ENCODE measurements around the gene PLEKHM3. TPM values are rescaled to one million over a fixed set of nuclear protein-coding genes. Genes with fewer than 3 reads are reported as not detected.

Gene PLEKHM3
- total RNA-seq, 1 experiment from 2014 or later: 2.5 TPM

DNA sequence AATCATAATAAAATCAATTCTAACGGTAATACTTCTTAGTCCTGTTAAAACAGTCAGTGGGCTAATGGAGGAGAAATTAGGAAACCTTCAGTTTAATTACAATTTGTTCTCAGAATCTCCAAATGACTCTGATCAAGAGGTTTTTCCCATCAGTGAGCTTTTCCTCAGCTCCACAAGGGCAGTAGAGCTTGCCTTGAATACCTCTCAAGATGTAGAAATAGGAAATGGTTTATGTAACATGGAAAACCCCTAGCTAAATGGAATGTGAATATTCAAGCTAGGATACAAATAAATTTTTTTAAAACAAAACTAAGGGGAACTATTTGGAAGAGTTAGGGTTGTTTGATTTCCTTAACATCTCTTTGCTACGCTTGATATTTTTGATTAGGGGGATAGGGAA is 87.5 kb downstream of the PLEKHM3 start:
- Histone ChIP-seq H3K4me1 (ENCODE audit: control insufficient read depth, insufficient read depth, low read length) (no peaks in the 10 kb centered on the region), H3K27me3 (ENCODE audit: control insufficient read depth, insufficient read depth, low read length) (no peaks in the 10 kb centered on the region; the same call in 1 of the 2 replicates), H3K36me3 (ENCODE audit: control insufficient read depth, insufficient read depth, low read length) (no peaks in the 10 kb centered on the region), H3K4me3 (ENCODE audit: low read depth in 2 of 2, low read length in 2 of 2) (no peak overlapping the region), H3K27ac (ENCODE audit: low read length) (no peak overlapping the region), H3K9me3 (ENCODE audit: control insufficient read depth, insufficient read depth, low read depth, low read length) (no peaks in the 10 kb centered on the region)
- no TSS peak for BruUV-seq (replicated peaks)
- CTCF ChIA-PET: no interaction called here
- TF ChIP-seq REST (IDR thresholded peaks at IDR 0.05; ENCODE audit: insufficient read depth in 1 of 2, low read depth in 2 of 2, low read length in 1 of 2): no peak
- TF ChIP-seq, protein P1, sequence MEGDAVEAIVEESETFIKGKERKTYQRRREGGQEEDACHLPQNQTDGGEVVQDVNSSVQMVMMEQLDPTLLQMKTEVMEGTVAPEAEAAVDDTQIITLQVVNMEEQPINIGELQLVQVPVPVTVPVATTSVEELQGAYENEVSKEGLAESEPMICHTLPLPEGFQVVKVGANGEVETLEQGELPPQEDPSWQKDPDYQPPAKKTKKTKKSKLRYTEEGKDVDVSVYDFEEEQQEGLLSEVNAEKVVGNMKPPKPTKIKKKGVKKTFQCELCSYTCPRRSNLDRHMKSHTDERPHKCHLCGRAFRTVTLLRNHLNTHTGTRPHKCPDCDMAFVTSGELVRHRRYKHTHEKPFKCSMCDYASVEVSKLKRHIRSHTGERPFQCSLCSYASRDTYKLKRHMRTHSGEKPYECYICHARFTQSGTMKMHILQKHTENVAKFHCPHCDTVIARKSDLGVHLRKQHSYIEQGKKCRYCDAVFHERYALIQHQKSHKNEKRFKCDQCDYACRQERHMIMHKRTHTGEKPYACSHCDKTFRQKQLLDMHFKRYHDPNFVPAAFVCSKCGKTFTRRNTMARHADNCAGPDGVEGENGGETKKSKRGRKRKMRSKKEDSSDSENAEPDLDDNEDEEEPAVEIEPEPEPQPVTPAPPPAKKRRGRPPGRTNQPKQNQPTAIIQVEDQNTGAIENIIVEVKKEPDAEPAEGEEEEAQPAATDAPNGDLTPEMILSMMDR (IDR thresholded peaks at IDR 0.05): no peak
- TF ChIP-seq SIN3A (IDR thresholded peaks at IDR 0.05; ENCODE audit: borderline replicate concordance, insufficient read depth, low read depth, low read length): no peak
- no peak for TF ChIP-seq TCF7L2 (IDR thresholded peaks at IDR 0.05; ENCODE audit: low read depth, low read length)
- no peak for TF ChIP-seq POLR2AphosphoS5 (IDR thresholded peaks at IDR 0.05; ENCODE audit: low read depth, low read length)
- POLR2A ChIA-PET: no interaction called here
- intact Hi-C loops (cut with micrococcal nuclease; ENCODE audit: unreplicated experiment): no loop called here
- in situ Hi-C loops (cut with HindIII; ENCODE audit: low pct_unique_long_range_greater_than_20kb, low sequenced_read_pairs): no loop called here
- ATAC-seq (no peak), DNase-seq (ENCODE audit: low read depth, low spot score) (no peak)

- ChIA-PET POLR2A (no interaction called here), CTCF (no interaction called here)
- no peaks in the 10 kb centered on the region for H3K9me3 ChIP-seq (ENCODE audit: control insufficient read depth, insufficient read depth, low read depth, low read length)
- no peak overlapping the region for H3K27ac ChIP-seq (ENCODE audit: low read length)
- ATAC-seq (no peak), DNase-seq (ENCODE audit: low read depth, low spot score) (no peak)
- in situ Hi-C loops (cut with HindIII; ENCODE audit: low pct_unique_long_range_greater_than_20kb, low sequenced_read_pairs): no loop called here
- H3K27me3 ChIP-seq (ENCODE audit: control insufficient read depth, insufficient read depth, low read length): no peaks in the 10 kb centered on the region; the same call in 1 of the 2 replicates
- no peaks in the 10 kb centered on the region for H3K4me1 ChIP-seq (ENCODE audit: control insufficient read depth, insufficient read depth, low read length)
- no peak overlapping the region for H3K4me3 ChIP-seq (ENCODE audit: low read depth in 2 of 2, low read length in 2 of 2)
- no peak for TF ChIP-seq POLR2AphosphoS5 (IDR thresholded peaks at IDR 0.05; ENCODE audit: low read depth, low read length)
- no peak for TF ChIP-seq TCF7L2 (IDR thresholded peaks at IDR 0.05; ENCODE audit: low read depth, low read length)
- TF ChIP-seq, protein P1 (IDR thresholded peaks at IDR 0.05): no peak
- no peak for TF ChIP-seq REST (IDR thresholded peaks at IDR 0.05; ENCODE audit: insufficient read depth in 1 of 2, low read depth in 2 of 2, low read length in 1 of 2)
- TF ChIP-seq SIN3A (IDR thresholded peaks at IDR 0.05; ENCODE audit: borderline replicate concordance, insufficient read depth, low read depth, low read length): no peak
- intact Hi-C loops (cut with micrococcal nuclease; ENCODE audit: unreplicated experiment): no loop called here
- BruUV-seq (replicated peaks): no TSS peak
- H3K36me3 ChIP-seq (ENCODE audit: control insufficient read depth, insufficient read depth, low read length): no peaks in the 10 kb centered on the region
These were observed 88.1 kb downstream of the PLEKHM3 start for GRCh38 chr2:207937253-207937652.

Data from Panc1 (cell line).